GM12878 (cell line): ENCODE results near the gene TMEM201.

ENCODE experiments used
- CTCF ChIP-seq, 3 experiments: IDR thresholded peaks in 2 of 3; conservative IDR thresholded peaks in 1 of 3; 2 replicates each; pipeline ENCODE4 v1.5.1; 2011; ENCODE audit warnings: low read depth in 3 of 3, low read length in 3 of 3, mild to moderate bottlenecking in 3 of 3, control low read depth in 2 of 3, moderate library complexity in 2 of 3, inconsistent platforms in 1 of 3, mixed read lengths in 1 of 3; ENCODE audit not compliant: control insufficient read depth in 2 of 3, insufficient read depth in 1 of 3; ENCODE audit errors: extremely low read depth in 1 of 3
- E4F1 ChIP-seq: fragments of 450-650 bp; IDR thresholded peaks from 2 replicates; pipeline ENCODE4 v1.6.1; 2018; ENCODE audit warnings: borderline replicate concordance, mild to moderate bottlenecking; ENCODE audit not compliant: partially characterized antibody
- EZH2 ChIP-seq: IDR thresholded peaks from 2 replicates; pipeline ENCODE4 v1.6.1; 2012; ENCODE audit warnings: low read depth, mild to moderate bottlenecking, control low read depth, inconsistent platforms, low read length, borderline replicate concordance; ENCODE audit not compliant: control insufficient read depth
- FOXK2 ChIP-seq: fragments of 450-650 bp; IDR thresholded peaks from 2 replicates; pipeline ENCODE4 v1.6.1; 2017; ENCODE audit warnings: mild to moderate bottlenecking, moderate library complexity
- FOXM1 ChIP-seq: IDR thresholded peaks from 2 replicates; pipeline ENCODE4 v1.6.1; 2012; ENCODE audit warnings: low read depth, mild to moderate bottlenecking, inconsistent platforms, low read length, moderate library complexity
- GABPA ChIP-seq: IDR thresholded peaks from 2 replicates; pipeline ENCODE4 v1.6.1; 2014; ENCODE audit warnings: antibody characterized with exemption, low read depth, mild to moderate bottlenecking, inconsistent platforms
- PAX8 ChIP-seq: fragments of 450-650 bp; IDR thresholded peaks from 2 replicates; pipeline ENCODE4 v1.6.1; 2017; ENCODE audit warnings: mild to moderate bottlenecking, moderate library complexity
- POLR2A ChIP-seq: IDR thresholded peaks from 2 replicates; pipeline ENCODE4 v1.6.1; 2011; ENCODE audit warnings: low read depth, mild to moderate bottlenecking, low read length
- RELA ChIP-seq: fragments of 450-650 bp; IDR thresholded peaks from 2 replicates; pipeline ENCODE4 v1.8.0; 2014; ENCODE audit warnings: borderline replicate concordance; ENCODE audit not compliant: partially characterized antibody
- TAF1 ChIP-seq: IDR thresholded peaks from 2 replicates; pipeline ENCODE4 v1.6.1; 2011; ENCODE audit warnings: mild to moderate bottlenecking, low read depth, low read length, borderline replicate concordance
- USF2 ChIP-seq: IDR thresholded peaks from 2 replicates; pipeline ENCODE4 v1.6.1; 2011; ENCODE audit warnings: low read depth, low read length, improper control_type of control experiment, borderline replicate concordance
- TF ChIP-seq, protein P1 (sequence below): fragments of 150-350 bp; IDR thresholded peaks from 2 replicates; pipeline ENCODE4 v1.6.1; 2014; ENCODE audit warnings: mild to moderate bottlenecking, low read depth, low read length

DNA sequence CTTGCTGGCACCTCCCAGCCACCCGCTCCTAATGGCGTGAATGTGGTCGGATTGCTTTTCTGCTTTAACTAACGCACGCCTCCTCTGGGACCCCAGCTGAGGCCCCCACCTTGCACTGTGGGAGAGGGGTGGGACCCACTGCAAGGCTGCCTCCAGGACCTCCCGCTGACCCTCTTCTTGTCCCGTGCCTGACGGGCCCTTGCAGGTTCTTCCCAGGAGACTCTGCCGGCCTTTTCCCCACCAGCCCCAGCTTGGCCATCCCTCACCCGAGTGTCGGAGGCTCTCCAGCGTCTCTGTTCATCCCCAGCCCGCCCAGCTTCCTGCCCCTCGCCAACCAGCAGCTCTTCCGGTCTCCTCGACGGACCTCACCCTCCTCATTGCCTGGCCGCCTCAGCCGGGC is 18.6 kb downstream of the TMEM201 start:
- no peak for TF ChIP-seq EZH2
- TF ChIP-seq FOXM1: no peak
- TF ChIP-seq USF2: no peak
- TF ChIP-seq TAF1: no peak
- TF ChIP-seq POLR2A: no peak
- no peak for TF ChIP-seq CTCF (IDR thresholded peaks at IDR 0.05 in 2 of 3, conservative IDR thresholded peaks at IDR 0.05 in 1 of 3; ENCODE audit: control insufficient read depth in 2 of 3, extremely low read depth in 1 of 3, insufficient read depth in 1 of 3, low read depth in 3 of 3, low read length in 3 of 3)
- TF ChIP-seq PAX8: no peak
- TF ChIP-seq GABPA: no peak
- TF ChIP-seq, protein P1, sequence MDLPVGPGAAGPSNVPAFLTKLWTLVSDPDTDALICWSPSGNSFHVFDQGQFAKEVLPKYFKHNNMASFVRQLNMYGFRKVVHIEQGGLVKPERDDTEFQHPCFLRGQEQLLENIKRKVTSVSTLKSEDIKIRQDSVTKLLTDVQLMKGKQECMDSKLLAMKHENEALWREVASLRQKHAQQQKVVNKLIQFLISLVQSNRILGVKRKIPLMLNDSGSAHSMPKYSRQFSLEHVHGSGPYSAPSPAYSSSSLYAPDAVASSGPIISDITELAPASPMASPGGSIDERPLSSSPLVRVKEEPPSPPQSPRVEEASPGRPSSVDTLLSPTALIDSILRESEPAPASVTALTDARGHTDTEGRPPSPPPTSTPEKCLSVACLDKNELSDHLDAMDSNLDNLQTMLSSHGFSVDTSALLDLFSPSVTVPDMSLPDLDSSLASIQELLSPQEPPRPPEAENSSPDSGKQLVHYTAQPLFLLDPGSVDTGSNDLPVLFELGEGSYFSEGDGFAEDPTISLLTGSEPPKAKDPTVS: no peak
- no peak for TF ChIP-seq RELA
- TF ChIP-seq FOXK2: no peak
- TF ChIP-seq E4F1: no peak
